GM23338 (cell line): Measurements from ENCODE around the gene SEMA7A.

ENCODE experiments used
- EZH2 ChIP-seq: fragments of 200-600 bp; sonication (generic); IDR thresholded peaks from one replicate; pipeline ENCODE4 v1.8.0; 2017; ENCODE audit warnings: antibody characterized with exemption, mild to moderate bottlenecking, low read depth; ENCODE audit not compliant: unreplicated experiment
- JUNB ChIP-seq: IDR thresholded peaks from one replicate; pipeline ENCODE4 v1.6.1; 2016; ENCODE audit warnings: antibody characterized with exemption; ENCODE audit not compliant: unreplicated experiment
- POLR2AphosphoS5 ChIP-seq: IDR thresholded peaks from 2 replicates; pipeline ENCODE4 v1.6.1; 2016; ENCODE audit warnings: antibody characterized with exemption, low read depth
- TF ChIP-seq, protein P1 (sequence below), 2 experiments: fragments of 200-600 bp in 1 of 2; sonication (generic) in 1 of 2; conservative IDR thresholded peaks; 2 replicates each; pipeline versions ENCODE4 v1.5.1 to v1.6.1; 2016 to 2017; ENCODE audit warnings: antibody characterized with exemption in 2 of 2, low read depth in 2 of 2, mild to moderate bottlenecking in 2 of 2, moderate library complexity in 1 of 2

DNA sequence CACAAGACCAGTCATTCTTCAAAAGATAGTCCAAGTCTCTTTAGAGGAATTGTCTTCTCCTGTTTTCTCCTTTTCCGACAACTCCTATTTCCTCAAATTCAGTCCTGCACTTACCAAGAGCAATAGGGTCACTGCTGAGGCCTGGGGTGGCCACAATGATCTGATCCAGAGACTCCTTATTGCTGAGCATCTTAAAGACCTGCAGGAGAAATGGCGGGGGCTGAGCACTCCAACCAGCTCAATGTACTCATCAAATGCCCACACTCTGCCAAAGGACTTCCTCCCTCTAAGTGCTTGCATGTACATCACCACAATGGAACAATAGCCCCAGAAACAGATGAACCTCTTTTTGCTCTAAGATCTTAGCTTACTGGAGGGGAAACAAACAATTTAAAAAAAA lies 17.6 kb upstream of the SEMA7A start:
- TF ChIP-seq POLR2AphosphoS5: no peak
- no peak for TF ChIP-seq JUNB
- TF ChIP-seq, protein P1, sequence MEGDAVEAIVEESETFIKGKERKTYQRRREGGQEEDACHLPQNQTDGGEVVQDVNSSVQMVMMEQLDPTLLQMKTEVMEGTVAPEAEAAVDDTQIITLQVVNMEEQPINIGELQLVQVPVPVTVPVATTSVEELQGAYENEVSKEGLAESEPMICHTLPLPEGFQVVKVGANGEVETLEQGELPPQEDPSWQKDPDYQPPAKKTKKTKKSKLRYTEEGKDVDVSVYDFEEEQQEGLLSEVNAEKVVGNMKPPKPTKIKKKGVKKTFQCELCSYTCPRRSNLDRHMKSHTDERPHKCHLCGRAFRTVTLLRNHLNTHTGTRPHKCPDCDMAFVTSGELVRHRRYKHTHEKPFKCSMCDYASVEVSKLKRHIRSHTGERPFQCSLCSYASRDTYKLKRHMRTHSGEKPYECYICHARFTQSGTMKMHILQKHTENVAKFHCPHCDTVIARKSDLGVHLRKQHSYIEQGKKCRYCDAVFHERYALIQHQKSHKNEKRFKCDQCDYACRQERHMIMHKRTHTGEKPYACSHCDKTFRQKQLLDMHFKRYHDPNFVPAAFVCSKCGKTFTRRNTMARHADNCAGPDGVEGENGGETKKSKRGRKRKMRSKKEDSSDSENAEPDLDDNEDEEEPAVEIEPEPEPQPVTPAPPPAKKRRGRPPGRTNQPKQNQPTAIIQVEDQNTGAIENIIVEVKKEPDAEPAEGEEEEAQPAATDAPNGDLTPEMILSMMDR (conservative IDR thresholded peaks at IDR 0.05; ENCODE audit: low read depth in 2 of 2): no peak
- no peak for TF ChIP-seq EZH2
